Renal cortex interstitium (tissue), 11 donors: ENCODE results near the gene FAM124A. TPM values are rescaled to one million over a fixed set of nuclear protein-coding genes. Genes with fewer than 3 reads are reported as not detected.
A peak's percentile ranks its signal among the peaks of the same experiment; 100 is the strongest.

Experiments used
- DNase-seq, 11 donors: peaks; one replicate each; pipeline ENCODE4 v3.0.0-alpha.2; 2013; ENCODE audit warnings: low read depth in 9 of 11, low spot score in 4 of 11; ENCODE audit errors: extremely low read depth in 1 of 11
- polyA plus RNA-seq, 3 donors: library from polyadenylated mRNA; unstranded; fragments of 120-200 nt; gene quantifications; one replicate each; pipeline ENCODE4 v1.2.1, GENCODE V29; 2013; ENCODE audit not compliant: insufficient read length in 3 of 3

FAM124A gene
- polyA plus RNA-seq, 3 donors: 4.5 to 5.8 (median 5.3) TPM

- no peak for DNase-seq
Measured at GRCh38 chr13:51211910-51212309, 10.3 kb upstream of the FAM124A start.

- peak in 1 of 11 donors; percentile 20 for DNase-seq
Measured at GRCh38 chr13:51212758-51213157, 9.4 kb upstream of the FAM124A start.

GRCh38 chr13:51213173-51213728 lies 8.9 kb upstream of the FAM124A start:
- no peak for DNase-seq

- DNase-seq: no peak
Measured at GRCh38 chr13:51218626-51219025, 3.6 kb upstream of the FAM124A start.

GRCh38 chr13:51220706-51221105 lies 1.5 kb upstream of the FAM124A start:
- no peak for DNase-seq

GRCh38 chr13:51221108-51221507 lies 1.1 kb upstream of the FAM124A start:
- no peak for DNase-seq

- DNase-seq: peak in 1 of 11 donors; percentile 17
Measured at GRCh38 chr13:51221674-51222036, 543 bp upstream of the FAM124A start.

- DNase-seq: peak in 1 of 11 donors; percentile 28
Measured at GRCh38 chr13:51222686-51223559, 725 bp downstream of the FAM124A start.

- DNase-seq: no peak
Measured at GRCh38 chr13:51223560-51224270, 1.5 kb downstream of the FAM124A start.

GRCh38 chr13:51225029-51225428 lies 2.8 kb downstream of the FAM124A start:
- no peak for DNase-seq

- DNase-seq: no peak
Measured at GRCh38 chr13:51227404-51227803, 5.2 kb downstream of the FAM124A start.

GRCh38 chr13:51229101-51229719 lies 7.0 kb downstream of the FAM124A start:
- DNase-seq: no peak

GRCh38 chr13:51229731-51230130 lies 7.5 kb downstream of the FAM124A start:
- DNase-seq: no peak

GRCh38 chr13:51230477-51231105 lies 8.4 kb downstream of the FAM124A start:
- peak in 1 of 11 donors; percentile 17 for DNase-seq

GRCh38 chr13:51231456-51231855 lies 9.3 kb downstream of the FAM124A start:
- DNase-seq: no peak

- DNase-seq: no peak
Measured at GRCh38 chr13:51232328-51232727, 10.1 kb downstream of the FAM124A start.

- DNase-seq: no peak
Measured at GRCh38 chr13:51233117-51233826, 11.1 kb downstream of the FAM124A start.

- peak in 1 of 11 donors; percentile 35 for DNase-seq
Measured at GRCh38 chr13:51234676-51235075, 12.5 kb downstream of the FAM124A start.

GRCh38 chr13:51235186-51235585 lies 13.0 kb downstream of the FAM124A start:
- peak in 1 of 11 donors; percentile 35 for DNase-seq
